ENCODE measurements around the gene SYTL1.

SYTL1 gene

GRCh38 chr1:27392096-27392777 is 50.4 kb downstream of the SYTL1 start, which contains the start of gene GPR3:
Gene GPR3, plus strand, starts transcription at chr1:27392622. Its CDS starts 1,177 bp downstream, at chr1:27393799.
- FAIRE-seq = peak; percentile 76

GRCh38 chr1:27392778-27393635 is 51.2 kb downstream of the SYTL1 start:
- no peak for FAIRE-seq

- FAIRE-seq = no peak
These were observed 51.9 kb downstream of the SYTL1 start for GRCh38 chr1:27393641-27394281.

GRCh38 chr1:27394282-27394658 is 52.4 kb downstream of the SYTL1 start:
- no peak for FAIRE-seq

- no peak for FAIRE-seq
These were observed 53.1 kb downstream of the SYTL1 start for GRCh38 chr1:27394925-27395324.

GRCh38 chr1:27395441-27396195 is 53.8 kb downstream of the SYTL1 start:
- FAIRE-seq = peak; percentile 94

GRCh38 chr1:27397110-27397509 is 55.3 kb downstream of the SYTL1 start:
- no peak for FAIRE-seq

- no peak for FAIRE-seq
These were observed 55.9 kb downstream of the SYTL1 start for GRCh38 chr1:27397749-27398148.

- FAIRE-seq = no peak
These were observed 56.8 kb downstream of the SYTL1 start for GRCh38 chr1:27398405-27399149.

- no peak for FAIRE-seq
These were observed 57.6 kb downstream of the SYTL1 start for GRCh38 chr1:27399251-27400025.

- FAIRE-seq = no peak
These were observed 58.5 kb downstream of the SYTL1 start for GRCh38 chr1:27400082-27400962.

- FAIRE-seq = no peak
These were observed 59.1 kb downstream of the SYTL1 start for GRCh38 chr1:27400963-27401341.

GRCh38 chr1:27402349-27402754 is 60.5 kb downstream of the SYTL1 start:
- no peak for FAIRE-seq

- FAIRE-seq = no peak
These were observed 61.4 kb downstream of the SYTL1 start for GRCh38 chr1:27403065-27403726.
